Stimulated activated naive B cell treated with anti-CD40 and anti-IgM and Interleukin-4, amounts not matched to agents 10 μg/mL and 1 μg/mL and 100 μg/mL, for 72 hours (primary cell): ENCODE data around the gene POR.
"Not testable (repeated sequence)": the region's sequence is repeated elsewhere in the genome, so short reads cannot be mapped to it uniquely, and the experiment has no call there.

Experiments
- ATAC-seq, 2 donors: fragments of 150-1000 bp; cut with Tn5 transposase; replicated peaks; 2 replicates each; pipeline ENCODE4 v1.10.0; 2021; ENCODE audit warnings: moderate library complexity in 1 of 2
- DNase-seq: peaks from one replicate; pipeline ENCODE4 v3.0.0; 2021
- H3K27ac Mint-ChIP-seq: one replicate; pipeline ENCODE4 v1.8.0; 2022; ENCODE audit warnings: mild to moderate bottlenecking, mixed read lengths
- H3K27me3 Mint-ChIP-seq, 2 donors: one replicate each; pipeline ENCODE4 v1.8.0; 2022; ENCODE audit warnings: mixed read lengths in 2 of 2
- H3K36me3 Mint-ChIP-seq, 2 donors: one replicate each; pipeline ENCODE4 v1.8.0; 2022; ENCODE audit warnings: mixed read lengths in 2 of 2, mild to moderate bottlenecking in 1 of 2
- H3K4me1 Mint-ChIP-seq, 2 donors: one replicate each; pipeline ENCODE4 v1.8.0; 2022; ENCODE audit warnings: mixed read lengths in 2 of 2, mild to moderate bottlenecking in 1 of 2
- H3K4me3 Mint-ChIP-seq, 2 donors: one replicate each; pipeline ENCODE4 v1.8.0; 2022; ENCODE audit warnings: mild to moderate bottlenecking in 2 of 2, mixed read lengths in 2 of 2, moderate library complexity in 1 of 2
- H3K9me3 Mint-ChIP-seq, 2 donors: one replicate each; pipeline ENCODE4 v1.8.0; 2022; ENCODE audit warnings: mixed read lengths in 2 of 2, mild to moderate bottlenecking in 1 of 2

Gene POR

DNA sequence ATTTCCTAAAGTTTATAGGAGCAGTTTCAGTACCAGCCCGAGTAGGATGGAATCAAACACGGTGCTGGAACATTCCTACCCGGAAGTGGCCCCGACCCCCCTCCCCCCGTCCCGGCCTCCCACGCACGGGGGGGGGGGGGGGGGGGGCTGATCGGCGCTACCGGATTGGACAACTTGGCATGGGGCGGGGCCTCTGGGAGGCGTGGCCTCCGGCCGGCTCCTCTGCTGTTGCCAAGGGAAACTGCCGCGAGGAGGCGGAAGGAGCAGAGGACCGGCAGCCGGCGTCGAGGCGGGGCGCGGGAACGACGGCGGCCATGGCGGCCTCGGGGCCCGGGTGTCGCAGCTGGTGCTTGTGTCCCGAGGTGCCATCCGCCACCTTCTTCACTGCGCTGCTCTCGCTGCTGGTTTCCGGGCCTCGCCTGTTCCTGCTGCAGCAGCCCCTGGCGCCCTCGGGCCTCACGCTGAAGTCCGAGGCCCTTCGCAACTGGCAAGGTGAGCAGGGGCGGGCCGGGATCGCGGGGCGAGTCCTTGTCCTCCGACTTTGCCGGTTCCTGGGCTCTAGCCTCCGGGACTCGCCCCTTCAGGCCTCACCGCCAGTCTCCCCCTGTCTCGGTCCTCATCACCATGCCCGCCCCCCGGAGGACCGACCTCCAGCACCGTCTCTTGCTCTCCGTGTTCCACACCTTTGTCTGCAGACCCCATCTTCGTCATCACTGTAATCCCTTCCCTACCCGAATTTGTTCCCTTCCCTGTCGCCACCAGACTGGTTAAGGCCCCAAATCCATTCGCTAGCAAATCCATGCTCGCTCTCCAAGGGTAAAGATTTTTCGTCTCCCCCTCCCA lies 36.0 kb upstream of the POR start, which contains the start of gene RHBDD2:
TSS of gene RHBDD2 (plus strand) at position 266 of the 843 bp plus-strand sequence. CDS start at position 315, 49 bp downstream.
- DNase-seq: peak; percentile 87
- peak; percentile 96 to 97 for ATAC-seq
- H3K27me3 Mint-ChIP-seq: no peaks in the 10 kb centered on the region
- H3K4me1 Mint-ChIP-seq: peaks cover 26 to 34% of the 10 kb centered on the region in 2 donors
- H3K36me3 Mint-ChIP-seq: peaks cover 13 to 22% of the 10 kb centered on the region in 2 donors
- H3K9me3 Mint-ChIP-seq: no peaks in the 10 kb centered on the region
- peak within 1 kb of the TSS; percentile 91 to 95 for H3K4me3 Mint-ChIP-seq
- H3K27ac Mint-ChIP-seq: peak within 1 kb of the TSS; percentile 91

DNA sequence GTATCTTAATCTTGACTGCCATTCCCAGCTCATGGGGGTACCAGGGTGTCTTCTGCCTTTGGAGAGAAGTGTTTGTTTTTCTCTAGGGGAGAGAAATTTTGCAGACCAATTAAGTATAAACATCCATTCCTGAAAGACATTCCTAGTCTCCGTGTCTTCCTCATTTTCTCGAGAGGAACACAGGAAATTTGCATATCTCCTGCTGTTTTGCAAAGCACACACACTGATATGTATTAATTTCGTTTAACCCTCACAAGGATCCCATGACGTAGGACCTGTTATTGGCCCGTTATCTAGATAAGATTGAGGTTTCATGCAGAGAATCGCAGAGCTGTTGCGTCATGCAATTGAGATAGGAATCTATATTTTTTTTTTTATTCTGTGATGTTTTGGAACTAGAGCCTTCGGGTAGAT lies 35.2 kb upstream of the POR start:
- DNase-seq (no peak), ATAC-seq (no peak)
- H3K36me3 Mint-ChIP-seq: peaks cover 15 to 22% of the 10 kb centered on the region in 2 donors
- peaks cover 26 to 34% of the 10 kb centered on the region in 2 donors for H3K4me1 Mint-ChIP-seq
- no peaks in the 10 kb centered on the region for H3K9me3 Mint-ChIP-seq
- H3K27ac Mint-ChIP-seq: peak overlapping the region; percentile 91
- H3K27me3 Mint-ChIP-seq: no peaks in the 10 kb centered on the region
- H3K4me3 Mint-ChIP-seq: peak overlapping the region; percentile 91 to 95

DNA sequence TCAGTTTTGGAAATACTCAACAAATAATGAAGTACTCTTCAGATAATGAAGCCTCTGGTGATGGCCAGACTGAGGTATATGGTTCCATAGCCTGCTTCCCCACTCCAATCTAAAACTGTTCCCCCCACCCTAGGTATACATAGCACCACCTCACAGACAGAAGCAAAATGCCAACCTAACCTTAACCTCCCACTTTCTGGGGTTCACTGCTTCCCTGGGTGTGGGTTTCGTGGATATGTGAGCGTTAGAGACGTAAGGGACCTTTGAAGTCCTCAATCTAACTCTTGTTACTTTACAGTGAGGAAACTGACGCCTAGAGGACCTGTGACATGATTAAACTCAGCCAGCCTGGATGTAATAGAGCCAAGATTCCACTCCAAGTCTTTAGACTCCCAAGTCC lies 34.7 kb upstream of the POR start:
- peaks cover 15 to 22% of the 10 kb centered on the region in 2 donors for H3K36me3 Mint-ChIP-seq
- peak overlapping the region; percentile 91 for H3K27ac Mint-ChIP-seq
- no peaks in the 10 kb centered on the region for H3K27me3 Mint-ChIP-seq
- H3K4me1 Mint-ChIP-seq: peaks cover 26 to 34% of the 10 kb centered on the region in 2 donors
- ATAC-seq: no peak
- no peaks in the 10 kb centered on the region for H3K9me3 Mint-ChIP-seq
- no peak for DNase-seq
- H3K4me3 Mint-ChIP-seq: peak overlapping the region; percentile 91 to 95

DNA sequence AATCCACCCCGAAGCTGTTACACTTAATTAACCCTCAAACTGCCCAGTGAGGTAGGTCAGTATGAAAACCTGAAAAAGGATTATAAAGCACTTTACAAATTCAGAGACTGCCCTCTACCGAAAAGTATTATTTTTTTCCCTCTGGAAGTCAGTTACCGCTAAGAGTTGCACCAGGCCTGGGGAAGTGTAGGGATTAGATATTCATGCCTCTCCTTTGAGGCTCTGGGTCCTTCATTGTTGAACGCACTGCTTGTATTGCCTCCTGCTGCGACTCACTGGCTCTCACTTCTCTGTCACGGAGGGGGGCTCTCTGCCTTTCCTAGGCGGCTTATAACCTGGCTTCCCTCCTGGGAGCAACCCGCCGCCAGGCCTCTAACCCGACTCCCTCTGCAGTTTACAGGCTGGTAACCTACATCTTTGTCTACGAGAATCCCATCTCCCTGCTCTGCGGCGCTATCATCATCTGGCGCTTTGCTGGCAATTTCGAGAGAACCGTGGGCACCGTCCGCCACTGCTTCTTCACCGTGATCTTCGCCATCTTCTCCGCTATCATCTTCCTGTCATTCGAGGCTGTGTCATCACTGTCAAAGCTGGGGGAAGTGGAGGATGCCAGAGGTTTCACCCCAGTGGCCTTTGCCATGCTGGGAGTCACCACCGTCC lies 33.4 kb upstream of the POR start:
- peaks cover 26 to 34% of the 10 kb centered on the region in 2 donors for H3K4me1 Mint-ChIP-seq
- H3K27ac Mint-ChIP-seq: peak overlapping the region; percentile 71
- no peaks in the 10 kb centered on the region for H3K27me3 Mint-ChIP-seq
- peaks cover 27 to 32% of the 10 kb centered on the region in 2 donors for H3K36me3 Mint-ChIP-seq
- H3K4me3 Mint-ChIP-seq: no peak overlapping the region
- ATAC-seq: no peak
- DNase-seq: no peak
- no peaks in the 10 kb centered on the region for H3K9me3 Mint-ChIP-seq

DNA sequence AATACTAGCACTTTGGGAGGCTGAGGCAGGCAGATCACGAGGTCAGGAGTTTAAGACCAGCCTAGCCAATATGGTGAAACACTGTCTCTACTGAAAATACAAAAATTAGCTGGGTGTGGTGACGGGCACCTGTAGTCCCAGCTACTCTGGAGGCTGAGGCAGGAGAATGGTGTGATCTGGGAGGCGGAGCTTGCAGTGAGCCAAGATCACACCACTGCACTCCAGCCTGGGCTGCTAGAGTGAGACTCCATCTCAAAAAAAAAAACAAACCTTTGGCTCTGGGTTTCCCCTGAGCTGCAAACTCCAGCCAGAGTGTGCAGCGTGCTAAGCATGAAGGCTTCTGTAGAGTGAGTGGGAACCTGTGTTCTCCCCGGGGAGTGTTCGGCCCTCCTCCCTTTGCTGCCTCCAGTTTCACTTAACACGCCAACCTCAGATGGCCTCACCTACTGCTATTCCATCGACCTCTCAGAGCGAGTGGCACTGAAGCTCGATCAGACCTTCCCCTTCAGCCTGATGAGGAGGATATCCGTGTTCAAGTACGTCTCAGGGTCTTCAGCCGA lies 31.6 kb upstream of the POR start:
- H3K27me3 Mint-ChIP-seq, H3K9me3 Mint-ChIP-seq: not testable (repeated sequence)
- Mint-ChIP-seq H3K4me3 (peak overlapping the region in 1 of 2 donors; percentile 14), H3K27ac (peak overlapping the region; percentile 31), H3K4me1 (peaks cover 22 to 33% of the 10 kb centered on the region in 2 donors), H3K36me3 (peaks cover 31 to 42% of the 10 kb centered on the region in 2 donors)
- DNase-seq (peak; percentile 43), ATAC-seq (peak; percentile 59 to 61)

DNA sequence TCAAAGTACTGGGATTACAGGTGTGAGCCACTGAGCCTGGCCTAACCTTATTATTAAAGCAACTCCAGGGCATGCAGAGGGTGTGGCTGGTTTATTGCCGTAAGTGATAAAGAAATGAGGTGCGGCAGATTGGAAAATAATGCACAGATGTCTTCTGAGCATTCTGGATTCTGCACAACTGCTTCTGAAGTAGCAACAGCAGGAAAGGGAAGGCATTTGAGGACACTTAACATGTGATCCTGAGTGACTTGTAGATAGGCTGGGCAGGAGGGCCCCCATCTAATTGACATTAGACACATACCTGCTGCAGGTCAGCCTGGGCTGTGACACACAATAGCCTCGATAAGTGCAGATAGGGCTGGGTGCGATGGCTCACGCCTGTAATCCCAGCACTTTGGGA lies 30.5 kb upstream of the POR start:
- DNase-seq (no peak), ATAC-seq (no peak)
- Mint-ChIP-seq H3K9me3 (no peaks in the 10 kb centered on the region), H3K36me3 (peaks cover 37 to 49% of the 10 kb centered on the region in 2 donors), H3K4me3 (no peak overlapping the region), H3K27ac (no peak overlapping the region), H3K4me1 (peaks cover 24 to 37% of the 10 kb centered on the region in 2 donors), H3K27me3 (no peaks in the 10 kb centered on the region)

DNA sequence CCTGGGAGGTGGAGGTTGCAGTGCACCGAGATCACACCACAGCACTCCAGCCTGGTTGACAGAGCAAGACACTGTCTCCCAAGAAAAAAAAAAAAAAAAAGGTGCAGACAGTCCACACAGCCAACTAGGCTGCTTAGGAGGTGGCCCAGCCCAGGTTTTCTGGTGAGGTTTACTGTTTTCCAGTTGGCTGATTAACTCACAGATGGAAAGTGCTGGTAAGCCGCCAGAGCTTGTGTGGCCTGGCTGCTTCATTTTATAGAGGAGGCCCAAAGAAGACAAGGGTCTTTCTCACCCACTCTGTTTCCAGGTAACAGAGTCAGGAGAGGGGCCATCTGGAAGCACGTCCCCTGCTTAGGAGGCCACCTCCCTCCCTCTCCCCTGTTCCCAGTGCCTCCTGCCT lies 29.9 kb upstream of the POR start:
- H3K27ac Mint-ChIP-seq: no peak overlapping the region
- no peak overlapping the region for H3K4me3 Mint-ChIP-seq
- H3K36me3 Mint-ChIP-seq: peaks cover 37 to 53% of the 10 kb centered on the region in 2 donors
- no peak for ATAC-seq
- peaks cover 23 to 36% of the 10 kb centered on the region in 2 donors for H3K4me1 Mint-ChIP-seq
- no peaks in the 10 kb centered on the region for H3K9me3 Mint-ChIP-seq
- H3K27me3 Mint-ChIP-seq: no peaks in the 10 kb centered on the region
- no peak for DNase-seq

DNA sequence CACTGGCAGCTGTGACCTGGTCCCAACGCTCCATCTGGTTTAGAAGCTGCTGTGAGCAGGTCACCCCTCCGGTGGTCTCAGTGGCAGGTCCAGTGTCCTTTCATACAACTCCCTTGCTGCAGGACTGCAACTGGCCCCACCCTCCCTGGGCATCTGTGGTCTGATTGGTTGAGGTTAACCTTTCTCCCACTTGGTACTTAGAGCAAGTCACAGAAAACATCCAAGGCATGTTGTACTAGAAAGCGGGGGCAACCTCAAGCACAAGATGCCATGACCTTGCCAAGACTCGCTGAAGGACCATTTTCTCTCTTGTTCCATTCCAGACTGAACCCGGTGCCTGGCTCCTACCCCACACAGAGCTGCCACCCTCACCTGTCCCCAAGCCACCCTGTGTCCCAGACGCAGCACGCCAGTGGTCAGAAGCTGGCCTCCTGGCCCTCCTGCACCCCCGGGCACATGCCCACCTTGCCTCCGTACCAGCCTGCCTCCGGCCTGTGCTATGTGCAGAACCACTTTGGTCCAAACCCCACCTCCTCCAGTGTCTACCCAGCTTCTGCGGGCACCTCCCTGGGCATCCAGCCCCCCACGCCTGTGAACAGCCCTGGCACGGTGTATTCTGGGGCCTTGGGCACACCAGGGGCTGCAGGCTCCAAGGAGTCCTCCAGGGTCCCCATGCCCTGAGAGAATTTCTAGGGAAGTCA lies 27.1 kb upstream of the POR start:
- no peaks in the 10 kb centered on the region for H3K9me3 Mint-ChIP-seq
- ATAC-seq (no peak), DNase-seq (no peak)
- no peaks in the 10 kb centered on the region for H3K27me3 Mint-ChIP-seq
- peak overlapping the region; percentile 25 for H3K27ac Mint-ChIP-seq
- H3K4me3 Mint-ChIP-seq: no peak overlapping the region
- peaks cover 15 to 26% of the 10 kb centered on the region in 2 donors for H3K4me1 Mint-ChIP-seq
- H3K36me3 Mint-ChIP-seq: peaks cover 30 to 40% of the 10 kb centered on the region in 2 donors

DNA sequence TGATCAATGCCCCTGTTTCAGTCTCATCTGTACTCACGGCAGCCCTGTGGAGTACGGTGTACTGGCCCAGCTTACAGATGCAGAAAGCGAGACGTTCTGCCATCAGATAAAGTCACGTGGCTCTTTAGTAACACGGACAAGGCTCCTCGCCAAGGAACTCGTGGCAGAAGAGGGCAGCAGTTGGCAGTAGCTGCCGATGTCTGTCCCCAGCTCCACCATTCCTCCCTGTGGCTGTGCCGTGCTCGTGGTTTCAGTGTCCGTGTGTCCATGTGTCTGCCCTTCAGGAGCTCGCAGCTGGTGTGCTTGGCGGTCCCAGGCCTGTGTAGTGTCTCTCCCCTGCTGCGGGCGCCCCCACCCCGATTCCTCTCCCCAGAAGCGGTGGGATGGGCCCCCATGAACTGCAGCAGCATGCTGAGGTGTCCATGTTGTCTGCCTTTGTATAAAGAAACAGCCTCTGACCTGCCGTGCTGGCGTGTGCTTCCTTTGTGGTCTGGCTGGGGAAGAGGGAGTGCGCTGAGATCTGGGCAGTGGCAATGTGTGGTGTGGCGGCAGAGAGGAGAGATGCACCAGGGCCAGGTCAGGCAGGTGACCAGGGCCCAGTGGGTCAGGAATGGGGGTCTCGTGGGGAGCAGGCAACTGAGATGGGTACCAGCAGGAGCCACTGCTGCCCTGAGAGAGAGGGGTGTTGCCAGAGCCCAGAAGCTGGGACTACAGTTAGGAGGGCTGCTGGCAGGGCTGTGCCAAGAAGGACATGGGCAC lies 26.3 kb upstream of the POR start:
- Mint-ChIP-seq H3K4me1 (peaks cover 8 to 18% of the 10 kb centered on the region in 2 donors), H3K36me3 (peaks cover 25 to 32% of the 10 kb centered on the region in 2 donors), H3K4me3 (no peak overlapping the region), H3K27me3 (no peaks in the 10 kb centered on the region), H3K27ac (peak overlapping the region; percentile 43), H3K9me3 (no peaks in the 10 kb centered on the region)
- ATAC-seq: no peak
- no peak for DNase-seq

DNA sequence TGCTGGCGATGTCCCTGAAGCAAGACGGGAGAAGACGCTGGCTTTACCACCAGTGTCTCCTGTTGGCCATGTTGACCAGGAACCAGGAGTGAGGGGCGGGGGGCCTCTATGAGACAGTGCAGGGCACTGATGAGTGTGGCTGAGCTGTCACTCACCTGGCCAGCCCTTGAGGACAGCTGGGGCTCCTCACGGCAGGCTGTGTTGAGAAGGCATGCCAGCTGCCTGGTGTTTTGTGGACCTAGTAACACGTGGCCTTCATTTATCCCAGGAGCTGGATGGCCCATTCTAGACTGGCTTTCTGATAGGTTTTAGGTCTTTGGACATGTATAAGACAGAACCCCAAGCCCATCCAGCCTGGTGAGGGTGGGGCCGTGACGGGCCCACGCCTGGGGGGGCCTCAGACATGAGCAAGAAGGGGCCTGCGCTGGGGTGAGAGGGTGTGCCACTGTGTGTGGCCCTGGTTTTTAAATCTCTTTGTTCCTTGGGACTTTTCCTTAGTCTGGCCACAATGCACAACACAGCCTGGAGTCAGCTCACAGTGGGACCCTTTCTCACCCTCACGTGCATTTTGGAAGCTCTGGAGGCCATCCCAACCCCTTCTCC lies 25.6 kb upstream of the POR start:
- Mint-ChIP-seq H3K9me3 (no peaks in the 10 kb centered on the region), H3K36me3 (peaks cover 24 to 31% of the 10 kb centered on the region in 2 donors), H3K4me3 (no peak overlapping the region), H3K4me1 (peaks cover 8 to 17% of the 10 kb centered on the region in 2 donors), H3K27me3 (no peaks in the 10 kb centered on the region), H3K27ac (peak overlapping the region; percentile 43)
- ATAC-seq: no peak
- no peak for DNase-seq

DNA sequence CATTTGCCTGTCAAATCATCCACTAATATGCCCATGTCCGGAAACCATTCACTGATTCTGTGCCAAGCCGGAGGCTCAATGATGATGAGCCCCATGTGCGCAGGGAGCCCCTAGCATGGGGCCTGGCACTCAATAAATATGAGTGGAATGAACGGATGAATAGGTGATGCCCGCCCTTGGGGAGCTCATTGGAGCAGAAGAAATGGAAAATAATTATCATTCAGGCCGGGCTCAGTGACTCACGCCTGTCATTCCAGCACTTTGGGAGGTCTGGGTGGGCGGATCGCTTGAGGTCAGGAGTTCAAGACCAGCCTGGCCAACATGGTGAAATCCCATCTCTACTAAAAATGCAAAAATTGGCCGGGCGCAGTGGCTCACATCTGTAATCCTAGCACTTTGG lies 25.1 kb upstream of the POR start:
- no peak for ATAC-seq
- peaks cover 8 to 17% of the 10 kb centered on the region in 2 donors for H3K4me1 Mint-ChIP-seq
- no peaks in the 10 kb centered on the region for H3K9me3 Mint-ChIP-seq
- no peak for DNase-seq
- H3K4me3 Mint-ChIP-seq: no peak overlapping the region
- H3K27me3 Mint-ChIP-seq: no peaks in the 10 kb centered on the region
- H3K27ac Mint-ChIP-seq: no peak overlapping the region
- peaks cover 22 to 31% of the 10 kb centered on the region in 2 donors for H3K36me3 Mint-ChIP-seq

DNA sequence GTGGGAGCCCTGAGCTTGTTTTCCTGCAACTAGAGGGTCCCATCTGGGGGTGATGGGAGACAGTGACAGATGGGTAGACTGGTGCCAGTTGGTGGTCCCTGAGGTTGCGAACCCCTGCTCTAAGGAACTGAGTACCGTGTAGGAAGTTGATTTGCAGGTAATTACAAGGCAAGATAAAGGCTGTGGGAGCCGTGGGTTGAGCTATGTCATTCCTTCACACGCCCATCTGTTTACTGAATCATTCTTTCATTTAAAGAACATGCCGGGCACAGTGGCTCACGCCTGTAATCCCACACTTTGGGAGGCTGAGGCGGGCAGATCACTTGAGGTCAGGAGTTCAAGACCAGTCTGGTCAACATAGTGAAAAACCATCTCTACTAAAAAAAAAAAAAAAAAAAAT lies 23.7 kb upstream of the POR start:
- DNase-seq, H3K4me3 Mint-ChIP-seq, H3K27me3 Mint-ChIP-seq, ATAC-seq, H3K9me3 Mint-ChIP-seq: not testable (repeated sequence)
- peak overlapping the region; percentile 51 for H3K27ac Mint-ChIP-seq
- H3K36me3 Mint-ChIP-seq: peaks cover 13 to 23% of the 10 kb centered on the region in 2 donors
- peaks cover 8 to 17% of the 10 kb centered on the region in 2 donors for H3K4me1 Mint-ChIP-seq

DNA sequence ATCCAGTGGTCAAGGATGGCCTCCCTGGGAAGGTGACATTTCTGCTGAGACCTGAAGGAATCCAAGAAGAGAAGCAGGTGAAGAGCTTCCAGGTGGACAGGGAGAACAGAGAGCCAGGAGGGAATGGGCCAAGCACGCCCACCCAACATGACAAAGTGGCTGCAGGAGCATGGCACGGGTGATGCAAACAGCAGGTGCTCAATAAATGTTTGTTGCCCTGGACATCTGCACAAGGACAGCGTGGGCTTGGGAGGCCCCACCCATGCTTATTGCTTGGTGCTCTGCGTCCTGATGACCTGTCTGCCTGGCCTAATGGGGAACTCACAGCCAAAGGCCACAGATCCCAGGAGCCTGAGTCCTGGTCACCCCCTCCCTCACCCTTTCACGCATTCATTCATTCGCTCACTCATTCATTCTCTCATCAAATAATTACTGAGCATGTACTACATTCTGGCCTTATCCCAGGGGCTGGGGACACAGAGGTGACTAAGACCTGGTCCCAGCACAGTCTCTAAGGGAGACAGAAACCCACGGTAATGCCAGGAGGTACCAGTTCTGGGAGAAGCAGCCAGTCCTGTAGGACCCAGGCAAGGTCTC lies 23.0 kb upstream of the POR start:
- Mint-ChIP-seq H3K4me3 (no peak overlapping the region), H3K9me3 (no peaks in the 10 kb centered on the region), H3K27ac (peak overlapping the region; percentile 67), H3K4me1 (peaks cover 8 to 17% of the 10 kb centered on the region in 2 donors), H3K36me3 (peaks cover 10 to 21% of the 10 kb centered on the region in 2 donors), H3K27me3 (no peaks in the 10 kb centered on the region)
- ATAC-seq (no peak), DNase-seq (no peak)
